Endothelial cell of umbilical vein (primary cell): ENCODE data around the gene OTUD7B.

ENCODE experiments used
- JUN ChIP-seq: IDR thresholded peaks from 2 replicates; pipeline ENCODE4 v1.6.1; 2011; ENCODE audit warnings: borderline replicate concordance, low read depth; ENCODE audit not compliant: insufficient read length, insufficient read depth
- POLR2A ChIP-seq: IDR thresholded peaks from 2 replicates; pipeline ENCODE4 v1.6.1; 2012; ENCODE audit warnings: low read depth, mild to moderate bottlenecking, control low read depth, low read length

DNA sequence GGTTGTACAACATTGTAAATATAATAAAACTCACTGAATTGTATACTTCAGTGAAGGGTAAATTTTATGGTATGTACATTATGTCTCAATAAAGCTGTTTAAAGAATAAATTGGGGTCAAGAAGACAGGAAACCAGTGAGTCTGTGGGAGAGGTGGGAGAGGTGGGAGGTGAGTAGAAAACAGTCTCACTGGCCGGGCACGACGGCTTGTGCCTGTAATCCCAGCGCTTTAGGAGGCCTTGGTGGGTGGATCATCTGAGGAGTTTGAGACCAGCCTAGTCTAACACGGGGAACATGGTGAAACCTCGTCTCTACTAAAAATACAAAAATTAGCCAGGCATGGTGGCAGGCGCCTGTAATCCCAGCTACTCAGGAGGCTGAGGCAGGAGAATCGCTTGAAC lies 78.1 kb downstream of the OTUD7B start:
- TF ChIP-seq POLR2A, result no peak
- no peak for TF ChIP-seq JUN
